HUES48 (cell line): ENCODE data around the gene NUDCD2.

Experiments
- H3K27ac ChIP-seq: one replicate; pipeline ENCODE4 v1.7.0; 2013; ENCODE audit warnings: low read depth, low read length, inconsistent platforms
- H3K27me3 ChIP-seq: 2 replicates; pipeline ENCODE4 v1.6.1; 2013; ENCODE audit warnings: mild to moderate bottlenecking, low read length; ENCODE audit not compliant: control insufficient read depth, insufficient read depth
- H3K36me3 ChIP-seq: 2 replicates; pipeline ENCODE4 v1.6.1; 2013; ENCODE audit warnings: low read length; ENCODE audit not compliant: control insufficient read depth, insufficient read depth
- H3K4me1 ChIP-seq: 2 replicates; pipeline ENCODE4 v1.6.1; 2013; ENCODE audit warnings: mild to moderate bottlenecking, low read length; ENCODE audit not compliant: control insufficient read depth, insufficient read depth
- H3K4me3 ChIP-seq: 2 replicates; pipeline ENCODE4 v1.5.1; 2013; ENCODE audit warnings: mild to moderate bottlenecking, low read depth, low read length
- H3K9ac ChIP-seq: 2 replicates; pipeline ENCODE4 v1.6.1; 2013; ENCODE audit warnings: mild to moderate bottlenecking, low read depth, low read length, moderate library complexity
- H3K9me3 ChIP-seq: 2 replicates; pipeline ENCODE4 v1.6.1; 2013; ENCODE audit warnings: low read length; ENCODE audit not compliant: control insufficient read depth, insufficient read depth

Gene NUDCD2

GRCh38 chr5:163459819-163460561 lies at the start of gene NUDCD2:
TSS of gene NUDCD2 (minus strand) at chr5:163460102. CDS start at chr5:163460050, 52 bp downstream.
- H3K36me3 ChIP-seq, result peaks cover 36% of the 10 kb centered on the region
- H3K27ac ChIP-seq, result peak within 1 kb of the TSS; percentile 100
- H3K9me3 ChIP-seq, result no peaks in the 10 kb centered on the region
- peak within 1 kb of the TSS; percentile 89 for H3K9ac ChIP-seq
- H3K4me3 ChIP-seq, result peak within 1 kb of the TSS; percentile 96
- no peaks in the 10 kb centered on the region for H3K27me3 ChIP-seq
- peaks cover 6% of the 10 kb centered on the region; the same call in 1 of the 2 replicates for H3K4me1 ChIP-seq

DNA sequence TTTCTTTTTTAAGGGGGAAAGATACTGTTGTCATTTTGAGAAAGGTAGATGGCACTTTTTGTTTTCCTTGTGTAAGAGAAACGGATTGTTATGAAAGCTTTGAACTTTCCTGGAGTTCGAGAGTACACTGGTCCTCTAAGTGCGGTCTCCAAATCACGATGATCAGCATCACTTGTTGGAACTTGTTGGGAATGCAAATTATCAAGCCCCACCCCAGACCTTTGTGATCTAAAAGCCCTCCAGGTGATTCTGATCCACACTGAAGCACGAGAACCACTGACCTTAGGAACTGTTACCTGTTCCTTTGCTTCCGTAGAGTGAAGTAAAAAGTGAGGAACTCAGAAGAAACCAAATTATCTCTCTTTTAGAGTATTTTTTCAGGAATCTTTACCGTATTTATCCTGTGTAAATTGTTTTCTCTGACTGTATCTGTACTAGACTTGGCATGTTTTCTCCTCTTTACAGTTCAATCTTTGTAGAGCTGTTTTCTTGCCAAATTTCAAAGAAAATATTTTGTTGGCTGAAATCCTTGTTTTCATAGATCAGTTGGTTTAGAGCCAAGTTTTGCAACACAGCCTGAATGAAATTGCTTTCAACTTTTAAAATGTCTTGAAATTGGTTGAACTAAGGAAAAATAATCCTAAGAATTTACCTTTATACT lies 49.5 kb upstream of the NUDCD2 start:
- H3K27me3 ChIP-seq, result no peaks in the 10 kb centered on the region
- H3K4me1 ChIP-seq, result peaks cover 26% of the 10 kb centered on the region
- no peaks in the 10 kb centered on the region for H3K9me3 ChIP-seq
- peaks cover 29% of the 10 kb centered on the region for H3K36me3 ChIP-seq
- peak overlapping the region; percentile 47 for H3K4me3 ChIP-seq
- H3K9ac ChIP-seq, result peak overlapping the region; percentile 21; the same call in 1 of the 2 replicates
- H3K27ac ChIP-seq, result peak overlapping the region; percentile 45

DNA sequence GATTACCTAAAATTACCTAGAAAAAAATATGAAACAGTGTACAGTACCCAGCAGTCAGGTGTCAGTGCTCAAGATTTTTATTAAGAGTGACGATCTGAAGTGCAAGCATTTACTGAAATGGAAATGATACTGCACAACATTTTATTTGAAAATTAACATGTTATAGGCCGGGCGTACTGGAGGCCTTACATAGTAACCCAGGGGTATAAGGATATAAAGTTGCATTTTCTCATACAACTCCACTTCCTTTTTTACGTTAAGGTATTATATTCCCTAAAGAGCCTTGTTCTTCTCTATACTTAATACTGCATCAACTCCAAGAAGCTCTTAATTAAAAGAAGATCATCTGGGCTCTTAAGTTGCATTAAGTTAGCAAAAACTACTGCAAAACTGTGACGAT lies 48.9 kb upstream of the NUDCD2 start:
- H3K4me3 ChIP-seq, result peak overlapping the region; percentile 47; the same call in 1 of the 2 replicates
- no peaks in the 10 kb centered on the region for H3K9me3 ChIP-seq
- peaks cover 26% of the 10 kb centered on the region for H3K4me1 ChIP-seq
- H3K36me3 ChIP-seq, result peaks cover 22% of the 10 kb centered on the region
- no peak overlapping the region for H3K9ac ChIP-seq
- peak overlapping the region; percentile 33 for H3K27ac ChIP-seq
- no peaks in the 10 kb centered on the region for H3K27me3 ChIP-seq

- no peaks in the 10 kb centered on the region for H3K9me3 ChIP-seq
- H3K27ac ChIP-seq, result no peak overlapping the region
- H3K27me3 ChIP-seq, result no peaks in the 10 kb centered on the region
- peak overlapping the region; percentile 96 for H3K4me3 ChIP-seq
- H3K9ac ChIP-seq, result 0 out of 2 replicates have a peak overlapping the region, but pooled peaks have one; percentile 91
- peaks cover 2% of the 10 kb centered on the region for H3K36me3 ChIP-seq
- peaks cover 36% of the 10 kb centered on the region for H3K4me1 ChIP-seq
These were observed 46.8 kb upstream of the NUDCD2 start for GRCh38 chr5:163506726-163507125.

DNA sequence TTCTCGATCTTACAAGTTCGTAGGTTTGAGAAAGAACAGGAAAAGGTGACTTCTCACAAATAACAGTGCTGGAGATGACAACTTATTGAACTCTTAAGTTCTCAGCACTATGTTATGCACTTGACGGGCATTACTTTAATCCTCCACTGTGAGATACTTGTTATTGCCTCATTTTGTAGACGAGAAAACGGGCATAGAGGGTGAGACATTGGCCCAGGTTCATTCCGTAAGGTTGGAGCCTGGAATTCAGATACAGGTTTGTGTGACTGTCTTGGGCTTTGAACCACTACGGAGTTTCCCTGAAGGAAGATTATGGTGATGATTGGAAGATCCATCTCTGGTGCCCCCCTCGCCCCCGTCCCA lies 46.2 kb upstream of the NUDCD2 start:
- H3K9me3 ChIP-seq, result no peaks in the 10 kb centered on the region
- peak overlapping the region; percentile 96 for H3K4me3 ChIP-seq
- H3K27ac ChIP-seq, result peak overlapping the region; percentile 98
- H3K36me3 ChIP-seq, result no peaks in the 10 kb centered on the region; the same call in none of the 2 replicates
- peaks cover 36% of the 10 kb centered on the region for H3K4me1 ChIP-seq
- peak overlapping the region; percentile 91 for H3K9ac ChIP-seq
- no peaks in the 10 kb centered on the region for H3K27me3 ChIP-seq

DNA sequence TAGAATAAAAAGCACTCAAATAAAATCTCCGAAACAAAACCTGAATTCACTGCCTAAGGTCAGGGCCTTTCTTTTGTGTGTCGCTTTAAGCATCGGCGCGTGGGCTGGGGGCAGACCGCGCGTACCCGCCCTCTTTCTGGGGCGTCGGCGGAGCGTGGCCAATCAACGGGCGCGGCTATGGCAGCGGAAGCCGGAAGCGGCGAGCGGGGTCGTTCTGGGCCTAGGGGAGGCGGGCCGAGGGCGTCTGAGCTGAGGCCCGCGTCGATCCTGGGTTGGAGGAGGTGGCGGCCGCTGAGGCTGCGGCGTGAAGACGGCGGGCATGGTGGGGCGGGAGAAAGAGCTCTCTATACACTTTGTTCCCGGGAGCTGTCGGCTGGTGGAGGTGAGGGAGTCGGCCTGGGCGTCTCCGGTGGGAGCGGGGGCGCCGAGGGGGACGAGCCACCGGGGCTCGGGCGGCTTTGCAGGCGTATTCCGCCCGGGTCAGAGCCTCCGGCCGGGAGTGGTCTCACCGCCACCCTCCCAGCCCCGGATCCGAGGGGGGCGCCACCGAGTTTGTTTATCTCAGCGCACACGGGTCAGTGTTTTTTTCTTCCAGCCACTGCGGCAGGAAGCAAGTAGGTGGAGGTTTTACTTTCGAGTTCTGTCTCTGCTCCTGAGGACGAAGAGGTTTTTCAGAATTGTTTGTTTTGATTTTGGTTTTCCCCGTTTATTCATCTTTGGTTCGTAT lies 45.6 kb upstream of the NUDCD2 start, which contains the start of gene MAT2B:
Gene MAT2B, plus strand, starts transcription at position 252 of the 727 bp plus-strand sequence. Its CDS starts 68 bp downstream, at position 320.
- peaks cover 36% of the 10 kb centered on the region for H3K4me1 ChIP-seq
- no peaks in the 10 kb centered on the region for H3K27me3 ChIP-seq
- peak within 1 kb of the TSS; percentile 96 for H3K4me3 ChIP-seq
- no peaks in the 10 kb centered on the region; the same call in 1 of the 2 replicates for H3K36me3 ChIP-seq
- H3K9ac ChIP-seq, result peak within 1 kb of the TSS; percentile 91
- H3K27ac ChIP-seq, result peak within 1 kb of the TSS; percentile 98
- H3K9me3 ChIP-seq, result no peaks in the 10 kb centered on the region

GRCh38 chr5:163505049-163505367 lies 45.1 kb upstream of the NUDCD2 start:
- Histone ChIP-seq H3K9ac (peak overlapping the region; percentile 91), H3K36me3 (no peaks in the 10 kb centered on the region; the same call in 1 of the 2 replicates), H3K27me3 (no peaks in the 10 kb centered on the region), H3K4me1 (peaks cover 36% of the 10 kb centered on the region), H3K9me3 (no peaks in the 10 kb centered on the region), H3K4me3 (peak overlapping the region; percentile 96), H3K27ac (peak overlapping the region; percentile 98)

DNA sequence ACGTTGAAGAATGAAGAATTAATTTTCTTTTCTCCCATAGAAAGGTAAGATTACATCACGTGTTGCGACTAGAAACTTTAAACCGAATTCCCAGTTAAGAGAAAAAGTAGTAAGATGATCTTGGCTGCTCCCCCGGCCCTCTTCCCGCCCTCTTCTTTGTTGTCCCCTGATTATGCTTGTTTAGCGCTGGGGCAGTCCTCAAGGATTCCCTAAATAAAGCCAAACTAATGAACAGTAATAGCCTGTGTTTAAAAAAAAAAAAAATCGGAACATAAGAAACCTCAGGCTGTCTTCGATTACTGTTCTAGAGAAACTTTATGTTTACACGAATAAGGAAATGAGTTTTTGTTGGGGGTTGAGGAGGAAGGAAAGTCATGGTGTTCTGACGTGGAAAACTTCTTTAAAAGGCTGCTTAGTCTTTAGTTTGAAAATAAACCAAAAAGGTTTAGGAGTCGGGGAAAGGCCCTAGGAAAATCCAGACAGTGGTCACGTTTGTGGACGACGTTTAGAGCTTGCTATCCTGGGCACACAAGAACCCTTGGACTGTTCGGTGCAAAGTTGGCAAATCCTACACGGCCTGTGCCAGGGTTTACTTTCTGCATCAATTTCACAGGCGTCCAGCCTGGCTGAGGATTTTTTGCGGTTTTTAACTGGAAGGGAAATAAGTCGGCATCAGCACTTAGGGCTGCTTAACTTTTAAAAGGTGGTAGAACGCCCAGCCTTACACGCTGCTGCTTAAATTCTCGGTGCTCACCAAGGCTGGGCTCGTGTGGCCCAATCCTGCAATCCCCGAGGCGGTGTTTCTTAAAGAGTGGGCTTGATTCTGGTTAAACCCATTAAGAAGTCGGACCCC lies 44.4 kb upstream of the NUDCD2 start:
- Histone ChIP-seq H3K9ac (peak overlapping the region; percentile 91), H3K36me3 (no peaks in the 10 kb centered on the region), H3K4me3 (peak overlapping the region; percentile 96), H3K27me3 (no peaks in the 10 kb centered on the region), H3K9me3 (no peaks in the 10 kb centered on the region), H3K4me1 (peaks cover 30% of the 10 kb centered on the region), H3K27ac (peak overlapping the region; percentile 98)

DNA sequence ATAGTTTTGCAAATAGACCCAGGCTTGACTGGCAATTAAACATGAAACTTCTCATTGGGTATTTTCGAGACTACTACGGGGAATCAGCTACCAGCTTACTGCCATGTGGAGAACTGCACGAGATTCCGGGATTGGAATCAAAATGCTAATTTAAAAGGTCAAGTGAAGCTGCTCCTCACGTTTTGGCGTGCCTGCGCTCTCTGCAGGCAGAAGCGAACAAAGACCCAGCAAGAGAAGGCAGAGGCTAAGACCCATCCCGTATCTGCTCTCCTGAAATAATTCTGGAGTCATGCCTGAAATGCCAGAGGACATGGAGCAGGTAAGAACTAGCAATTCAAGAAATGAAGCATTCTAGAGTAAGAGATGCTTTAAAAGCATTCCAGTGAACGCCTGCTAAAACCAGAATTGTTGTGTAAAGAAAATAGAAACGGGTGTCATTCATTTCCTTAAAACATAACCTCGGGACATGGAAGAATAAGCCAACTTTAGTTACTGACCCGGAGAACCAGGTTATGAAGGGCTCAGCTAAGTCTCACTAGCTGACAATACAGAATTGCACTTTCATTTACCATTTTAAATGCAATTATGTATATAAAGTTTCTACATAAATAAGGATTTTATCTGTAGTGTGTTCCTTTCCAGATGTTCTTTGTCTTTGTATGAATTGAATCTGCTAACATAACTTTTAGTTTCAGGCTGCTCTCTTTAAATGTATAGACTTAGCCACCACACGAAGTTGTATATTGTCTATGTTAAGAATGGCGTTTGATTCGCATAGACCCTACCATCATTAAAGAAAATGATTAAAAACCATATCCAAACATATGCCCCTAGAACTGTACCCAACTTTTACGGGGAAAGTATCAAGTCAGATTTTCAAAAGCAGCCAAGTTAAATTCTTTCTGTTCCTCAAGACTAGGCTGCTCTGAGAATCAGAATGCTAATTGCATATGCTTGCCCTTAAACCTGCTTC lies 43.5 kb upstream of the NUDCD2 start:
- H3K27ac ChIP-seq, result peak overlapping the region; percentile 98
- H3K9ac ChIP-seq, result peak overlapping the region; percentile 91
- no peaks in the 10 kb centered on the region for H3K9me3 ChIP-seq
- H3K4me1 ChIP-seq, result peaks cover 23% of the 10 kb centered on the region
- no peaks in the 10 kb centered on the region for H3K27me3 ChIP-seq
- H3K4me3 ChIP-seq, result peak overlapping the region; percentile 96
- no peaks in the 10 kb centered on the region for H3K36me3 ChIP-seq
